HEK293 (cell line): Measurements from ENCODE around the gene GLTP.

Experiments used
- CTCF ChIA-PET: fragments of 350-600 bp; formaldehyde crosslinking; extraction: SDS; loops from one replicate; lab custom pipeline; 2021; ENCODE audit warnings: antibody characterized with exemption; lab: Yijun Ruan, JAX
- POLR2A ChIA-PET: fragments of 300-600 bp; formaldehyde crosslinking; extraction: SDS; loops from one replicate; lab custom pipeline; 2020; ENCODE audit warnings: antibody characterized with exemption, inconsistent platforms; lab: Yijun Ruan, JAX
- H3K27ac ChIP-seq: fragments of 200-500 bp; sonication (Bioruptor generic); 2 replicates; pipeline ENCODE4 v1.5.1; 2014; ENCODE audit warnings: low read depth, low read length, control low read depth, inconsistent platforms; ENCODE audit errors: extremely low read depth
- H3K36me3 ChIP-seq, 2 experiments: fragments of 200-500 bp in 1 of 2; sonication (Bioruptor generic) in 1 of 2; 1 replicate in 1 of 2; 2 replicates in 1 of 2; pipeline ENCODE4 v1.5.1; 2014 to 2017; ENCODE audit warnings: inconsistent platforms in 2 of 2, low read length in 2 of 2; ENCODE audit not compliant: control insufficient read depth in 2 of 2, insufficient read depth in 1 of 2
- H3K4me1 ChIP-seq: fragments of 200-500 bp; sonication (Bioruptor generic); 2 replicates; pipeline ENCODE4 v1.5.1; 2014; ENCODE audit warnings: mild to moderate bottlenecking, low read length, inconsistent platforms; ENCODE audit not compliant: control insufficient read depth, insufficient read depth
- H3K4me3 ChIP-seq: 2 replicates; pipeline ENCODE4 v1.5.1; 2011; ENCODE audit warnings: low read depth, mild to moderate bottlenecking, control low read depth, low read length, moderate library complexity
- H3K9me3 ChIP-seq: fragments of 200-500 bp; sonication (Bioruptor generic); 2 replicates; pipeline ENCODE4 v1.5.1; 2014; ENCODE audit warnings: low read depth, low read length, inconsistent platforms; ENCODE audit not compliant: control insufficient read depth, insufficient read depth
- GFI1B ChIP-seq: fragments of 450-650 bp; formaldehyde crosslinking; IDR thresholded peaks from 2 replicates; pipeline ENCODE4 v1.5.1; 2016; ENCODE audit warnings: missing biosample characterization, missing genetic modification characterization
- GLIS2 ChIP-seq: fragments of 450-650 bp; formaldehyde crosslinking; IDR thresholded peaks from 2 replicates; pipeline ENCODE4 v1.5.1; 2016; ENCODE audit warnings: missing biosample characterization, missing genetic modification characterization
- HOXD13 ChIP-seq: sonication (generic); formaldehyde crosslinking; IDR thresholded peaks from 2 replicates; pipeline ENCODE4 v1.8.0; 2022; ENCODE audit warnings: missing genetic modification reagents, borderline replicate concordance
- KLF1 ChIP-seq: fragments of 450-650 bp; formaldehyde crosslinking; IDR thresholded peaks from 2 replicates; pipeline ENCODE4 v1.5.1; 2016; ENCODE audit warnings: missing biosample characterization, missing genetic modification characterization
- KLF7 ChIP-seq: fragments of 450-650 bp; formaldehyde crosslinking; IDR thresholded peaks from 2 replicates; pipeline ENCODE4 v1.5.1; 2016; ENCODE audit warnings: missing biosample characterization, missing genetic modification characterization, borderline replicate concordance
- OSR2 ChIP-seq: fragments of 450-650 bp; formaldehyde crosslinking; IDR thresholded peaks from 2 replicates; pipeline ENCODE4 v1.5.1; 2016; ENCODE audit warnings: missing biosample characterization, missing genetic modification characterization
- SCRT1 ChIP-seq: fragments of 450-650 bp; formaldehyde crosslinking; IDR thresholded peaks from 2 replicates; pipeline ENCODE4 v1.5.1; 2016; ENCODE audit warnings: missing biosample characterization, missing genetic modification characterization, borderline replicate concordance
- SP7 ChIP-seq: fragments of 450-650 bp; formaldehyde crosslinking; IDR thresholded peaks from 2 replicates; pipeline ENCODE4 v1.5.1; 2016; ENCODE audit warnings: missing biosample characterization, missing genetic modification characterization
- WT1 ChIP-seq: fragments of 450-650 bp; formaldehyde crosslinking; IDR thresholded peaks from 2 replicates; pipeline ENCODE4 v1.5.1; 2016; ENCODE audit warnings: missing biosample characterization, missing genetic modification characterization
- ZBTB21 ChIP-seq: fragments of 450-650 bp; formaldehyde crosslinking; IDR thresholded peaks from 2 replicates; pipeline ENCODE4 v1.5.1; 2017; ENCODE audit warnings: missing biosample characterization, missing genetic modification characterization
- ZFP69B ChIP-seq: fragments of 450-650 bp; formaldehyde crosslinking; IDR thresholded peaks from 2 replicates; pipeline ENCODE4 v1.5.1; 2016; ENCODE audit warnings: missing biosample characterization, missing genetic modification characterization
- ZNF146 ChIP-seq: fragments of 450-650 bp; formaldehyde crosslinking; IDR thresholded peaks from 2 replicates; pipeline ENCODE4 v1.5.1; 2016; ENCODE audit warnings: missing biosample characterization, missing genetic modification characterization
- ZNF214 ChIP-seq: fragments of 450-650 bp; formaldehyde crosslinking; IDR thresholded peaks from 2 replicates; pipeline ENCODE4 v1.5.1; 2017; ENCODE audit warnings: missing biosample characterization, mild to moderate bottlenecking, missing genetic modification characterization, borderline replicate concordance
- ZNF600 ChIP-seq: fragments of 450-650 bp; formaldehyde crosslinking; IDR thresholded peaks from 2 replicates; pipeline ENCODE4 v1.5.1; 2016; ENCODE audit warnings: missing biosample characterization, missing genetic modification characterization
- ZNF658 ChIP-seq: fragments of 450-650 bp; formaldehyde crosslinking; IDR thresholded peaks from 2 replicates; pipeline ENCODE4; 2016; ENCODE audit warnings: missing biosample characterization, missing genetic modification characterization
- ZNF76 ChIP-seq: fragments of 450-650 bp; formaldehyde crosslinking; IDR thresholded peaks from 2 replicates; pipeline ENCODE4; 2016; ENCODE audit warnings: low read depth, missing biosample characterization, missing genetic modification characterization, borderline replicate concordance
- ZSCAN5A ChIP-seq: fragments of 450-650 bp; formaldehyde crosslinking; IDR thresholded peaks from 2 replicates; pipeline ENCODE4 v1.5.1; 2016; ENCODE audit warnings: missing biosample characterization, missing genetic modification characterization
- TF ChIP-seq, protein P1 (sequence below): fragments of 450-650 bp; formaldehyde crosslinking; IDR thresholded peaks from 2 replicates; pipeline ENCODE4 v1.5.1; 2016; ENCODE audit warnings: missing biosample characterization, missing genetic modification characterization
- TF ChIP-seq, protein P2 (sequence below): fragments of 450-650 bp; formaldehyde crosslinking; IDR thresholded peaks from 2 replicates; pipeline ENCODE4 v1.5.1; 2017; ENCODE audit warnings: missing biosample characterization, missing genetic modification characterization
- TF ChIP-seq, protein P3 (sequence below): fragments of 450-650 bp; formaldehyde crosslinking; IDR thresholded peaks from 2 replicates; pipeline ENCODE4 v1.5.1; 2016; ENCODE audit warnings: missing biosample characterization, missing genetic modification characterization

The GLTP gene

GRCh38 chr12:109820816-109821381 is 59.4 kb downstream of the GLTP start (continued):
- TF ChIP-seq ZNF214 (no peak), SCRT1 (peak; percentile 96), OSR2 (tag by site-specific recombination) (peak; percentile 87), GFI1B (peak; percentile 79), KLF7 (tag by site-specific recombination) (no peak), WT1 (tag by site-specific recombination) (peak; percentile 99), KLF1 (tag by site-specific recombination) (peak; percentile 81), ZSCAN5A (no peak), HOXD13 (CRISPR knock-in tag) (no peak), ZBTB21 (tag by site-specific recombination) (0 out of 2 replicates have a peak, but pooled peaks have one; percentile 33)
- TF ChIP-seq, protein P1, sequence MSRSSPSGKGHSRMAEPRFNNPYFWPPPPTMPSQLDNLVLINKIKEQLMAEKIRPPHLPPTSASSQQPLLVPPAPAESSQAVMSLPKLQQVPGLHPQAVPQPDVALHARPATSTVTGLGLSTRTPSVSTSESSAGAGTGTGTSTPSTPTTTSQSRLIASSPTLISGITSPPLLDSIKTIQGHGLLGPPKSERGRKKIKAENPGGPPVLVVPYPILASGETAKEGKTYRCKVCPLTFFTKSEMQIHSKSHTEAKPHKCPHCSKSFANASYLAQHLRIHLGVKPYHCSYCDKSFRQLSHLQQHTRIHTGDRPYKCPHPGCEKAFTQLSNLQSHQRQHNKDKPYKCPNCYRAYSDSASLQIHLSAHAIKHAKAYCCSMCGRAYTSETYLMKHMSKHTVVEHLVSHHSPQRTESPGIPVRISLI (tag by site-specific recombination), result no peak
- TF ChIP-seq, protein P2, sequence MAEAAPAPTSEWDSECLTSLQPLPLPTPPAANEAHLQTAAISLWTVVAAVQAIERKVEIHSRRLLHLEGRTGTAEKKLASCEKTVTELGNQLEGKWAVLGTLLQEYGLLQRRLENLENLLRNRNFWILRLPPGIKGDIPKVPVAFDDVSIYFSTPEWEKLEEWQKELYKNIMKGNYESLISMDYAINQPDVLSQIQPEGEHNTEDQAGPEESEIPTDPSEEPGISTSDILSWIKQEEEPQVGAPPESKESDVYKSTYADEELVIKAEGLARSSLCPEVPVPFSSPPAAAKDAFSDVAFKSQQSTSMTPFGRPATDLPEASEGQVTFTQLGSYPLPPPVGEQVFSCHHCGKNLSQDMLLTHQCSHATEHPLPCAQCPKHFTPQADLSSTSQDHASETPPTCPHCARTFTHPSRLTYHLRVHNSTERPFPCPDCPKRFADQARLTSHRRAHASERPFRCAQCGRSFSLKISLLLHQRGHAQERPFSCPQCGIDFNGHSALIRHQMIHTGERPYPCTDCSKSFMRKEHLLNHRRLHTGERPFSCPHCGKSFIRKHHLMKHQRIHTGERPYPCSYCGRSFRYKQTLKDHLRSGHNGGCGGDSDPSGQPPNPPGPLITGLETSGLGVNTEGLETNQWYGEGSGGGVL (tag by site-specific recombination), result peak; percentile 78
- TF ChIP-seq, protein P3, sequence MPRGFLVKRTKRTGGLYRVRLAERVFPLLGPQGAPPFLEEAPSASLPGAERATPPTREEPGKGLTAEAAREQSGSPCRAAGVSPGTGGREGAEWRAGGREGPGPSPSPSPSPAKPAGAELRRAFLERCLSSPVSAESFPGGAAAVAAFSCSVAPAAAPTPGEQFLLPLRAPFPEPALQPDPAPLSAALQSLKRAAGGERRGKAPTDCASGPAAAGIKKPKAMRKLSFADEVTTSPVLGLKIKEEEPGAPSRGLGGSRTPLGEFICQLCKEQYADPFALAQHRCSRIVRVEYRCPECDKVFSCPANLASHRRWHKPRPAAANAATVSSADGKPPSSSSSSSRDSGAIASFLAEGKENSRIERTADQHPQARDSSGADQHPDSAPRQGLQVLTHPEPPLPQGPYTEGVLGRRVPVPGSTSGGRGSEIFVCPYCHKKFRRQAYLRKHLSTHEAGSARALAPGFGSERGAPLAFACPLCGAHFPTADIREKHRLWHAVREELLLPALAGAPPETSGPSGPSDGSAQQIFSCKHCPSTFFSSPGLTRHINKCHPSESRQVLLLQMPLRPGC (tag by site-specific recombination), result peak; percentile 47; the same call in 1 of the 2 replicates

DNA sequence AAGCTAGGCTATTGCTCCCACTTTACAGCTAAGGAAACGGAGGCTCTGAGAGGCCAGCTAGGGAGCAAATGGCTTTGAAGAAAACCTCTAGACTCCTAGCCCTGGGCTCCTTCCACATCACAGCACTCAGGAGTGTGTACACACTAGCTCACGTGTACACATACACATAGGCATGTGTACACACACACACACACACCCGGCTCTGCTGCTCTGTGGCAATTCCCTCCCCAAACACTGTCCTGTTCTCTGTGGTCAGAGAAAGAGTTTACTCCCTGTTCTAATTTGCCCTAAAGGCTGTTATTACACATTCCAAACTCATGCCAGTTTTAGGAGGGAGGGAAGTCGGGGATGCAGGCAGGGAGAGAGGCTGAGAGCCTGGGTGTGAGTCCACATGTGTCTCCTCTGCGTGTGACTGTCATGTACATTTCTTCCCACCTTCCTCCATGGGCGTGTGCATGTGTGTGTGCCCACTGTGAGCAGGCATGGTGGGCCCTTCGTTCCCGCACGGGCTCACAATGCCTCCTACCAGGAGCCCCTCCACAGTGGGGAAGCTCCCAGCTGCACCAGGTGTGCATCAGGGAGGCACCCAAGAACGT is 61.3 kb downstream of the GLTP start:
- H3K9me3 ChIP-seq, result no peaks in the 10 kb centered on the region
- peaks cover 0 to 3% of the 10 kb centered on the region in 2 experiments; a peak in 1 of 3 replicates for H3K36me3 ChIP-seq
- no peaks in the 10 kb centered on the region for H3K4me1 ChIP-seq
- TF ChIP-seq GLIS2 (no peak), ZNF658 (tag by site-specific recombination) (no peak), SP7 (tag by site-specific recombination) (peak; percentile 40), WT1 (tag by site-specific recombination) (peak; percentile 97), ZNF600 (tag by site-specific recombination) (peak; percentile 71), ZFP69B (tag by site-specific recombination) (no peak), ZNF146 (tag by site-specific recombination) (no peak), ZNF76 (tag by site-specific recombination) (no peak)
- TF ChIP-seq, all 188 proteins: peak for 3
- Histone ChIP-seq H3K4me3 (no peak overlapping the region), H3K27ac (no peak overlapping the region)
- ChIA-PET POLR2A (no interaction called here), CTCF (interaction anchor here (0.7 to 1.8 kb wide), 5 partner anchors 9 to 34 kb away, joined by 3 to 7 read pairs (median 4); no protein-coding TSS in a partner anchor)
